Activated naive CD4-positive, alpha-beta T cell treated with Interleukin-2 at 50 U/mL for 16 hours (primary cell): ENCODE measurements around the gene KIAA0513.

Source experiments
- DNase-seq: peaks from one replicate; pipeline ENCODE4 v3.0.0-alpha.2; 2020

KIAA0513 gene

DNA sequence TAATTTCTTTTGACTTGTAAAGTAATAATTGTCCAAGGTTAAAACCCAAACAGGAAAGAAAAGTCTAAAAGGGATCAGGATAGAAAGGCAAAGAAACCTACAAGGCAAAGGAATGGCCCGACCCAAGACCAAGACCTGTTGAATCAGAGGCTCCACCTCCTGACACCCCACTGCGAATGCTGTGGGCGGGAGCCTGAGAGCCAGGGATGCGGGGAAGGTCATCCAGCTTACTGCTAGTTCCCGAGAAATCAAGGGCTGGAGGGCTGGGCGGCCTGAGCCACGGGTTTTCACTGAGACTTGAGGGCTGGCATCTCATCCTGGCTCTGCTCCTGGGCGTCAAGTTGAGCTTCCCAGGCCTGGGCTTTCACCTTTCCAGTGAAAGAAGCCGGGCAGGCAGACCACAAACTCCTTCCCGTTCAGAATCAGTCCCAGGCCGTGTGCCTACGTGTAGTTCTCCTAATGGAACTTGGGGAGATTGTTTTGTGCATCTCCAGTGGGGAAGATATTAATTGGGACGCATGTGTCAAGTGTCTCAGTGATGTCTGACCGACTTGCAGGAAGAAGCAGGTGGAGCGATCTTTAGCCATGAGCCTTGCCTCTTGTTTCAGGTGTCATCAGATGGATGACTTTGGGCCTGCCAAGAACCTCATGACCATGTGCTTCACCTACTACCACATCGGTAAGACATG is 47.8 kb downstream of the KIAA0513 start:
- DNase-seq = no peak

- no peak for DNase-seq
Observed at GRCh38 chr16:85077039-85077438, 49.4 kb downstream of the KIAA0513 start.

- DNase-seq = no peak
Observed at GRCh38 chr16:85077576-85078125, 50.1 kb downstream of the KIAA0513 start.

GRCh38 chr16:85078226-85078625 is 50.6 kb downstream of the KIAA0513 start:
- DNase-seq = no peak

GRCh38 chr16:85078952-85079351 is 51.4 kb downstream of the KIAA0513 start:
- no peak for DNase-seq

DNA sequence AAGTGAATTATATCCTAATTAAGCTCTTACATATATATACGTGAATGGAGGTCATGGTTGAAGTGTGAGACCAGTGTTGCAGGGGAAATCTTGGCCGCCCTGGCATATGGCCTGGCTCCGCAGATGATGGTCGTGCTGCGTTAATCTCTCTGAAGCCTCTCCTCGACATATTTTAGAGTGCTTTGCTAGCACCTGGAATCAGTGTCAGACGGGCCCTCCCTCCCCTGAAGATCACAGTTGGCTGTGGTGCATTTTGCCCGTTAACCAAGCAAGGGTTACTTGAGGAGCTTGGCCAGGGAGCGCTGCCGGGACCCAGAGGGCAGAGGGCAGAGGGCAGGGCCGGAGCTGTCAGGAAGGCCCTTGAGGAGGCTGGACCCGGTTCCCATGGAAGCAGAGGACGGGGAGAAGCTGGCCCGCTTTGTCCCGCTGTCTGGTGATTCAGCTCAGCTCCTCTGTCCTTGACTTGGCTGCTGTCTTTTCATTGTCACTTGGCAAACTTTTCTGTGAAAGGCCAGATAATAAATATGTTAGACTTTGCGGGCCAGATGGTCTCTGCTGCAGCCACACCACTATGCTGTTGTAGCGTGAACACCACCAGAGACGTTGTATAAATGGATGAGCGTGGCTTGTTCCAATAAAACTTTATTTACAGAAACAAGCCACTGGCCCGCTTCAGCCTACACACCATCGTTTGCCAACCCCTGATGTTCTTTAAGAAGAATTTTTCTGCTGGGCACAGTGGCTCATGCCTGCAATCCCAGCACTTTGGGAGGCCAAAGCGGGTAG is 52.4 kb downstream of the KIAA0513 start:
- DNase-seq = no peak

GRCh38 chr16:85081038-85081437 is 53.4 kb downstream of the KIAA0513 start:
- no peak for DNase-seq

DNA sequence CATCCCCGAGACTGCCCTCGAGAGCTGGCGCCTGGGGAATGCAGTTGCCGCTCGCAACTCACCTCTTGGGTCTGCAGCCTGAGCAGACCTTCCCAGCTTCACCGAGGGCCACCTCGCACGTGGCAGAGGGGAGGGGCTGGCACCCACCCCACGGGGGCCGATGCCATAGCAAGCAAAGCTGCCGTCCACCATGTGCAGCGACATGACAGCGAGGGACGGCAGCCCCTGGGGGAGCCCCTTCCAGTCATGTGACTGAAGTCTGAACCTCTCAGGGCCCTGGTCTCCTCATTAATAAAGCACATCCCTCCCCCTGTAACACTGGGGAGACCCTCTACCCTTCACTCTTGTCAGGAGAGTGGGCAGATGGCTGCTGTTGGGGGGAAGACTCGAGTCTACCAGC is 54.2 kb downstream of the KIAA0513 start:
- no peak for DNase-seq

DNA sequence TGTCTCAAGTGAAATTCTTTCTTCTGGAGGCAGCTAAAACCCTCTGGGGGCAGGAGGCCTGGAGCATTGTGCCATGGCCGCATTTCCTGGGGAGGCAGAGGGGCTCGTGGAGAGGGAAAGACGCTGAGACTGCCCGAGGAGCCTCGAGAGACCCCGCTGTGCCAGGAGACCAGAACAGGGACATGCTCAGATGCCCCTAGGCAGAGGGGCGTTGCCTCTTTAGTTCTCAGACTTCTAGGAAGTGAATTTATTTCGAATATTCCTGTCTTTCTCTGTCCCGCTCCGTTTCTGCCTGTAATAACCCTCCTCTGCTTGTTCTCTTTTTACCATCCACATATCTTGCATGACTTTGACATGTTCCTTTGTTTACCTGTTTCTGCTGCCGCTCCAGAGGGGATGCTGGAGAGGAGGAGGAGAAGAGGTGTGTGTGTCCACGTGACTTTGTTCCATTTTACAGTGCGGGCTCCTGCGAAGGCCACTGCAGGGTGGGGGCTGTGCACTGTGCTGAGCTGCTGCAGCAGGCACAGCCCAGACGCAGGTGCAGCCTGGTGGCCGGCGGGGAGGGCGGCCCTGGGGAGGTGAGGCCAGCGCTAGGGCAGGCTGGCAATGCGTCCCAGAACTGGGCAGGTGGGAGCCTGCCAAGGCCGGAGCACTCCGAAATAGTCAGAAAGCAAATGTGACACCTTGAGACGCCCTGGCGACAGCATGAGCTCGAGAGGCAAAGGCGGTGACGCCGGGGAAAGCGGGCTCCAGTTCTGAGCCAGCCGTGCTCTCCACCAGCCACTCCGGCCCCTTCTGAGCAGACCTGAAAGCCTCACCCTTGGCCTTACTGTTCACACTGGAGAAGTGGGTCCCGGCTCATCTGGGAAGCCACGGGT is 54.8 kb downstream of the KIAA0513 start:
- no peak for DNase-seq

- no peak for DNase-seq
Observed at GRCh38 chr16:85083051-85083639, 55.5 kb downstream of the KIAA0513 start.

DNA sequence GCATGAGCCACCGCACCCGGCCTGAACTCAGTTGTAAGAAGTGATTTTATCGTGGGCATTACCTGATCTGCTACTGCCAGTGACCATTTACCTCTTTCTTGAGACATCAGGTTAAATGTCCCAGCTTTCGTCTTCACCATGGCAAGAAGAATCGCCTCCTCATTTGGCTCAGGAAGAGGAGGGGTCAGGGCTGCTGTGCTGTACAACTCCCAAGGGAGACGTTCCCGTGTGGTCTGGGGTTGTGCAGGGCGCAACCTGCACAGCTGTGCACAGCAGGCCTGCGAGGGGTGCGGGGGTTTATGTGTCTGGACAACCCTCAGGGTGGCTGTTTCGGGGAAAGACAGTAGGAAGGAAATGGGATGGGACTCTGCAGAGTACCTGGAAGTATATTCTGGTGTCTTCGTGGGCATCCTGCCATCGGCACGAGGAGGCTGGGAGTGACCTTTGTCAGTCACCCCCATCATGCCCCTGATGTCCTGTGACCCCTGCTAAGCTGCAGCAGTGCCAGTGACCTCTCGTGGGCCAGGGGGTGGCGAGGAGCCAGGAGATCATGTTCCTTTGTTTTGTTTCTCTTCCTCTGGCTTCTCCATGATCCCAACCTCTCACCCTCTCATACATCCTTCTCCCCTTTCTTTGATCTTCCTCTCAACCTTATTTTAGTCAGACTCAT is 57.4 kb downstream of the KIAA0513 start:
- no peak for DNase-seq

GRCh38 chr16:85085721-85086120 is 58.1 kb downstream of the KIAA0513 start:
- no peak for DNase-seq

GRCh38 chr16:85086347-85087291 is 59.0 kb downstream of the KIAA0513 start:
- DNase-seq = peak; percentile 82

DNA sequence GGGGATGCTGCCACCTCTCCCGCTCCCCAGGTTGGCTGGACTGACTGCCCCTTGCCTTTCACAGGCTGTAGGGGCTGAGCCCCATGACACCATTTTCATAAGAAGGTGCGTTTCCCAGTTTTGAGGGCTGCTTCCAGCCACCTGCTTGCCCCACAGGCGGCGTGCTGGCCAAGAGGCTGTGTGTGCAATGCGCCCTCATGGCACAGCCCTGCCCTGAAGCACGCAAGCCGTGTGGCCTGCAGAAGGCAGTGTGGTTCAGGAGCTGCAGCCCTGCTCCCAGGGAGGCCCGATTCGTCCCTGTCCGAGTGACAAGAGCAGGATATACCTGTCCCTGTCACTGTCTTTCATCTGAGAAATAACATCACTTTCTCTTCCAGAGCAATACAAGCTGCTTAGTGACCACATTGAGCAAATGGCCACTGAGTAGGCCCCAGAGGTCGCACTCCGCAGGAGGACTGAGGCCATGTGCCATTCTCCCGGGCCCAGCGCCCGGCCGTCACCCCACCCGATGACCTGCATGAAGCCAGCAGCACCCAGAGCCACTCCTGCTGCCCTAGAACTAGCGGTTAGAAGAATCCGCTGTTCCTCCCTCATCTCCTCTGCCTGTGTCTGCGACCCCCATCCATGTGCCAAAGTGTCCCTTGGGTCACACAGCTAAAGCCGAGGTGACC is 60.4 kb downstream of the KIAA0513 start:
- no peak for DNase-seq

GRCh38 chr16:85088570-85089199 is 61.1 kb downstream of the KIAA0513 start:
- DNase-seq = no peak

GRCh38 chr16:85089525-85089924 is 61.9 kb downstream of the KIAA0513 start:
- DNase-seq = no peak

DNA sequence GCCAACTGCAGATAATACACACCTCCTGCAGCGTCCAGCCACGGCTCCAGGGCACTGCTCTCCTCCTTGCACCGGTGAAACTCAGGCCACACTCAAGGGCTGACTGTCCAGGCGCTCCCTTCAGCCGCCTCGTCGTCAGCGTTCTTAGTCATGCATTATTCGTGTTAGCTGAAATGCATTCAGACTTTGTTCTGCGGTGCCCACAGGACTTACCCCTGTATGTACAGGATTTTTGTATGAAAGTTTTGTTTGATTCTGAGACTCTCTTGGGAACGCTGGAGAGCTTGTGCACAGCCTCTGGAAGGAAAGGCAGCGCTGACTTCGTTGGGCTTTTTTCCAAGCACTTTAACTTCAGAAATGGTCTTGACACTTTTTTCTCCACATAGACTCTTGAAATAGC is 62.6 kb downstream of the KIAA0513 start:
- DNase-seq = no peak

- no peak for DNase-seq
Observed at GRCh38 chr16:85090873-85091521, 63.4 kb downstream of the KIAA0513 start.

GRCh38 chr16:85091522-85091910 is 63.9 kb downstream of the KIAA0513 start:
- DNase-seq = no peak
